Measurements from ENCODE around the gene MTIF3.

GRCh38 chr13:27424246-27425157 lies 25.9 kb downstream of the MTIF3 start, which contains the start of gene GTF3A:
- TF ChIP-seq POLR2AphosphoS5 (IDR thresholded peaks at IDR 0.05) (peak; percentile 73 to 84 (median 80)), POLR2A (IDR thresholded peaks at IDR 0.05) (no peak)
- TF ChIP-seq, protein P1, sequence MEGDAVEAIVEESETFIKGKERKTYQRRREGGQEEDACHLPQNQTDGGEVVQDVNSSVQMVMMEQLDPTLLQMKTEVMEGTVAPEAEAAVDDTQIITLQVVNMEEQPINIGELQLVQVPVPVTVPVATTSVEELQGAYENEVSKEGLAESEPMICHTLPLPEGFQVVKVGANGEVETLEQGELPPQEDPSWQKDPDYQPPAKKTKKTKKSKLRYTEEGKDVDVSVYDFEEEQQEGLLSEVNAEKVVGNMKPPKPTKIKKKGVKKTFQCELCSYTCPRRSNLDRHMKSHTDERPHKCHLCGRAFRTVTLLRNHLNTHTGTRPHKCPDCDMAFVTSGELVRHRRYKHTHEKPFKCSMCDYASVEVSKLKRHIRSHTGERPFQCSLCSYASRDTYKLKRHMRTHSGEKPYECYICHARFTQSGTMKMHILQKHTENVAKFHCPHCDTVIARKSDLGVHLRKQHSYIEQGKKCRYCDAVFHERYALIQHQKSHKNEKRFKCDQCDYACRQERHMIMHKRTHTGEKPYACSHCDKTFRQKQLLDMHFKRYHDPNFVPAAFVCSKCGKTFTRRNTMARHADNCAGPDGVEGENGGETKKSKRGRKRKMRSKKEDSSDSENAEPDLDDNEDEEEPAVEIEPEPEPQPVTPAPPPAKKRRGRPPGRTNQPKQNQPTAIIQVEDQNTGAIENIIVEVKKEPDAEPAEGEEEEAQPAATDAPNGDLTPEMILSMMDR (IDR thresholded peaks at IDR 0.05), result no peak

All from breast epithelium (tissue), 3 donors.